ENCODE data around the gene PPM1B. TPM values are rescaled to one million over a fixed set of nuclear protein-coding genes. Genes with fewer than 3 reads are reported as not detected.

Gene PPM1B
- total and polyA plus RNA-seq, 2 of the 4 experiments (the other 2 are of a cell fraction): 13.4 to 14.7 TPM

- no peak for TF ChIP-seq ELK1 (IDR thresholded peaks at IDR 0.05; ENCODE audit: borderline replicate concordance, low read depth, low read length)
These were observed 64.9 kb downstream of the PPM1B start (continued) for GRCh38 chr2:44233450-44234128.

- POLR2A ChIA-PET (ENCODE audit: unreplicated experiment): no interaction called here
These were observed 68.5 kb downstream of the PPM1B start for GRCh38 chr2:44237221-44237620.

More at GRCh38 chr2:44237221-44237620, 68.5 kb downstream of the PPM1B start:
- intact Hi-C loops (cut with micrococcal nuclease): no loop called here
- Histone ChIP-seq H3K9ac (ENCODE audit: low read depth, low read length) (no peak overlapping the region), H3K4me3 (ENCODE audit: insufficient read depth, low read depth, low read length) (no peak overlapping the region), H3K4me2 (ENCODE audit: low read depth, low read length) (no peak overlapping the region), H3K4ac (ENCODE audit: low read depth, low read length) (no peak overlapping the region), H2AK9ac (replicated peaks; ENCODE audit: low read depth, low read length, poor library complexity) (no peak overlapping the region), H2AFZ (replicated peaks; ENCODE audit: low read length, poor library complexity) (no peak overlapping the region), H2BK20ac (ENCODE audit: low read depth, low read length) (no peak overlapping the region), H3K9me3 (ENCODE audit: control insufficient read depth, insufficient read depth, low read length) (no peaks in the 10 kb centered on the region), H4K8ac (ENCODE audit: low read depth in 2 of 2, low read length in 2 of 2) (no peak overlapping the region), H3K27ac (ENCODE audit: insufficient read depth, low read length) (no peak overlapping the region), H3K18ac (ENCODE audit: low read depth, low read length) (no peak overlapping the region), H3K56ac (ENCODE audit: extremely low read depth, insufficient read depth, low read length) (no peak overlapping the region), H3K9me1 (ENCODE audit: insufficient read depth, low read length) (no peaks in the 10 kb centered on the region), H4K5ac (ENCODE audit: low read depth, low read length) (no peak overlapping the region), H3K14ac (replicated peaks; ENCODE audit: low read depth, low read length) (no peak overlapping the region), H2BK120ac (ENCODE audit: low read depth, low read length) (no peak overlapping the region), H3K36me3 (ENCODE audit: control insufficient read depth, insufficient read depth, low read length) (no peaks in the 10 kb centered on the region), H3K79me1 (ENCODE audit: low read depth in 1 of 2, low read length in 2 of 2) (peaks cover 0 to 3% of the 10 kb centered on the region in 2 experiments; a peak in 1 of 4 replicates), H2BK5ac (ENCODE audit: low read depth, low read length, poor library complexity, severe bottlenecking) (no peak overlapping the region), H4K20me1 (ENCODE audit: insufficient read depth, low read length) (no peaks in the 10 kb centered on the region), H3K27me3 (ENCODE audit: control insufficient read depth, insufficient read depth, low read length) (no peaks in the 10 kb centered on the region), H2BK15ac (ENCODE audit: low read depth, low read length) (no peak overlapping the region), H3K23ac (ENCODE audit: low read depth, low read length) (no peak overlapping the region), H2AK5ac (ENCODE audit: low read depth, low read length) (no peak overlapping the region), H3K4me1 (ENCODE audit: control insufficient read depth, insufficient read depth, low read length) (peaks cover 2% of the 10 kb centered on the region; the same call in 1 of the 2 replicates), H4K91ac (ENCODE audit: insufficient read depth, low read depth, low read length) (no peak overlapping the region)
- ATAC-seq (ENCODE audit: low read depth): no peak
- no CpG with 5 or more reads among the region's 2 CpGs for WGBS, 2 experiments (ENCODE audit: extremely low coverage in 2 of 2, insufficient read length in 1 of 2)
- no peak for TF ChIP-seq USF2 (IDR thresholded peaks at IDR 0.05; ENCODE audit: low read depth, low read length)
- no peak for TF ChIP-seq CEBPB (IDR thresholded peaks at IDR 0.05; ENCODE audit: low read depth, low read length)
- TF ChIP-seq CTCF (conservative IDR thresholded peaks at IDR 0.05; ENCODE audit: low read depth, low read length): no peak
- no peak for TF ChIP-seq ELK1 (IDR thresholded peaks at IDR 0.05; ENCODE audit: borderline replicate concordance, low read depth, low read length)
- no peak for TF ChIP-seq MXI1 (IDR thresholded peaks at IDR 0.05; ENCODE audit: borderline replicate concordance, low read depth, low read length)
- TF ChIP-seq MAZ (IDR thresholded peaks at IDR 0.05; ENCODE audit: borderline replicate concordance, low read depth, low read length): no peak
- TF ChIP-seq MAFK (IDR thresholded peaks at IDR 0.05; ENCODE audit: low read depth, low read length): no peak
- no peak for TF ChIP-seq SMC3 (IDR thresholded peaks at IDR 0.05; ENCODE audit: low read depth, low read length)
- no peak for TF ChIP-seq RCOR1 (IDR thresholded peaks at IDR 0.05; ENCODE audit: insufficient replicate concordance, low read length)
- TF ChIP-seq RFX5 (IDR thresholded peaks at IDR 0.05; ENCODE audit: low read depth, low read length): no peak
- no peak for DNase-seq
- CTCF ChIA-PET: no interaction called here
- dilution Hi-C loops (cut with HindIII; ENCODE audit: low sequenced_read_pairs, unreplicated experiment): no loop called here
- in situ Hi-C loops (cut with MboI; ENCODE audit: low sequenced_read_pairs): no loop called here
- no TSS peak for BruUV-seq (replicated peaks)

Measured in IMR-90 (cell line).